DOHH2 (cell line): Measurements from ENCODE around the gene ZNRF1.
"Not testable (repeated sequence)": the region's sequence is repeated elsewhere in the genome, so short reads cannot be mapped to it uniquely, and the experiment has no call there.

ENCODE experiments used
- H3F3A ChIP-seq: fragments of 200-600 bp; sonication (generic), shearing (Covaris generic); 2 replicates; pipeline ENCODE4 v1.6.0; 2016; ENCODE audit warnings: antibody characterized with exemption, mild to moderate bottlenecking; ENCODE audit not compliant: control insufficient read depth, insufficient read depth
- H3K27ac ChIP-seq: fragments of 200-600 bp; sonication (generic); 2 replicates; pipeline ENCODE4 v1.5.1; 2014; ENCODE audit warnings: low read depth, mild to moderate bottlenecking, low read length, moderate library complexity
- H3K27me3 ChIP-seq: fragments of 200-600 bp; sonication (generic); 2 replicates; pipeline ENCODE4 v1.6.1; 2014; ENCODE audit warnings: mild to moderate bottlenecking, low read length, mixed read lengths; ENCODE audit not compliant: control insufficient read depth
- H3K36me3 ChIP-seq: fragments of 200-600 bp; sonication (generic); 2 replicates; pipeline ENCODE4 v1.6.1; 2014; ENCODE audit warnings: mild to moderate bottlenecking, low read length, moderate library complexity, mixed read lengths; ENCODE audit not compliant: control insufficient read depth
- H3K4me1 ChIP-seq: fragments of 200-600 bp; sonication (generic); 2 replicates; pipeline ENCODE4 v1.6.1; 2014; ENCODE audit warnings: mild to moderate bottlenecking, low read length, mixed read lengths; ENCODE audit not compliant: control insufficient read depth
- H3K4me2 ChIP-seq: fragments of 200-600 bp; sonication (generic); 2 replicates; pipeline ENCODE4 v1.6.0; 2014; ENCODE audit warnings: mild to moderate bottlenecking, low read length, moderate library complexity
- H3K4me3 ChIP-seq: fragments of 200-600 bp; sonication (generic); 2 replicates; pipeline ENCODE4 v1.5.1; 2014; ENCODE audit warnings: mild to moderate bottlenecking, low read length, mixed read lengths
- H3K79me2 ChIP-seq: fragments of 200-600 bp; sonication (generic); 2 replicates; pipeline ENCODE4 v1.6.1; 2014; ENCODE audit warnings: mild to moderate bottlenecking, low read length, mixed read lengths; ENCODE audit not compliant: control insufficient read depth
- H3K9me2 ChIP-seq: fragments of 200-600 bp; sonication (generic); replicated peaks from 2 replicates; pipeline ENCODE4 v1.6.1; 2014; ENCODE audit warnings: mild to moderate bottlenecking, low read length, mixed read lengths; ENCODE audit not compliant: control insufficient read depth
- H3K9me3 ChIP-seq: fragments of 200-600 bp; sonication (generic); 2 replicates; pipeline ENCODE4 v1.6.1; 2014; ENCODE audit warnings: antibody characterized with exemption, low read length, mixed read lengths; ENCODE audit not compliant: control insufficient read depth, insufficient read depth
- H4K20me1 ChIP-seq: fragments of 200-600 bp; sonication (generic); 2 replicates; pipeline ENCODE4 v1.6.0; 2014; ENCODE audit warnings: low read depth, mild to moderate bottlenecking, antibody characterized with exemption, low read length, moderate library complexity; ENCODE audit not compliant: control insufficient read depth, insufficient read depth
- CTCF ChIP-seq: fragments of 200-600 bp; sonication (generic); IDR thresholded peaks from one replicate; pipeline ENCODE4 v1.5.1; 2014; ENCODE audit warnings: antibody characterized with exemption, mild to moderate bottlenecking, low read depth, low read length; ENCODE audit not compliant: poor library complexity, severe bottlenecking
- EZH2phosphoT487 ChIP-seq: fragments of 200-600 bp; sonication (generic); IDR thresholded peaks from 2 replicates; pipeline ENCODE4 v1.6.1; 2017; ENCODE audit warnings: borderline replicate concordance, mild to moderate bottlenecking, antibody characterized with exemption, low read length, moderate library complexity, mixed read lengths

Gene ZNRF1

GRCh38 chr16:74984529-74985296 is 14.1 kb upstream of the ZNRF1 start, which contains the start of gene WDR59:
WDR59 (minus strand) TSS chr16:74985123; CDS start chr16:74985017, 106 bp downstream.
- H3K27me3 ChIP-seq, result no peaks in the 10 kb centered on the region
- H3K36me3 ChIP-seq, result no peaks in the 10 kb centered on the region
- no peak within 1 kb of the TSS for H3K27ac ChIP-seq
- no peaks in the 10 kb centered on the region for H3F3A ChIP-seq
- peak within 1 kb of the TSS; percentile 88 for H3K4me2 ChIP-seq
- H3K4me1 ChIP-seq, result peaks cover 4% of the 10 kb centered on the region; the same call in 1 of the 2 replicates
- no peaks in the 10 kb centered on the region for H4K20me1 ChIP-seq
- peak within 1 kb of the TSS; percentile 84 for H3K4me3 ChIP-seq
- H3K9me2 ChIP-seq, result no peaks in the 10 kb centered on the region
- H3K9me3 ChIP-seq, result no peaks in the 10 kb centered on the region
- peaks cover 26% of the 10 kb centered on the region for H3K79me2 ChIP-seq
- TF ChIP-seq EZH2phosphoT487, result no peak
- TF ChIP-seq CTCF, result no peak

GRCh38 chr16:74987027-74987681 is 11.7 kb upstream of the ZNRF1 start:
- H3K4me1 ChIP-seq, result peaks cover 4% of the 10 kb centered on the region; the same call in 1 of the 2 replicates
- H3K9me3 ChIP-seq, result no peaks in the 10 kb centered on the region
- H3K27ac ChIP-seq, result no peak overlapping the region
- H3K9me2 ChIP-seq, result no peaks in the 10 kb centered on the region
- no peaks in the 10 kb centered on the region for H3K36me3 ChIP-seq
- TF ChIP-seq EZH2phosphoT487, result no peak
- no peak for TF ChIP-seq CTCF
- H3K4me2 ChIP-seq, result no peak overlapping the region
- no peak overlapping the region for H3K4me3 ChIP-seq
- H3F3A ChIP-seq, result no peaks in the 10 kb centered on the region
- no peaks in the 10 kb centered on the region for H4K20me1 ChIP-seq
- peaks cover 24% of the 10 kb centered on the region for H3K79me2 ChIP-seq
- H3K27me3 ChIP-seq, result no peaks in the 10 kb centered on the region; the same call in 1 of the 2 replicates

- H3K4me3 ChIP-seq, H3F3A ChIP-seq, H3K27ac ChIP-seq, H3K9me3 ChIP-seq, H3K4me1 ChIP-seq, H3K36me3 ChIP-seq, H3K9me2 ChIP-seq, H3K27me3 ChIP-seq, H3K79me2 ChIP-seq, H3K4me2 ChIP-seq, H4K20me1 ChIP-seq: not testable (repeated sequence)
Observed at GRCh38 chr16:74989864-74990263, 9.0 kb upstream of the ZNRF1 start.

GRCh38 chr16:74990832-74991231 is 8.0 kb upstream of the ZNRF1 start:
- no peaks in the 10 kb centered on the region; the same call in 1 of the 2 replicates for H3K27me3 ChIP-seq
- TF ChIP-seq CTCF (no peak), EZH2phosphoT487 (no peak)

More at GRCh38 chr16:74990832-74991231, 8.0 kb upstream of the ZNRF1 start:
- Histone ChIP-seq H3F3A (no peaks in the 10 kb centered on the region), H3K36me3 (no peaks in the 10 kb centered on the region), H4K20me1 (no peaks in the 10 kb centered on the region), H3K9me2 (no peaks in the 10 kb centered on the region), H3K79me2 (no peaks in the 10 kb centered on the region), H3K9me3 (no peaks in the 10 kb centered on the region), H3K4me1 (no peaks in the 10 kb centered on the region), H3K27ac (no peak overlapping the region), H3K4me2 (no peak overlapping the region), H3K4me3 (no peak overlapping the region)
